Immature natural killer cell (primary cell): ENCODE results near the gene GPR55. TPM values are rescaled to one million over a fixed set of nuclear protein-coding genes. Genes with fewer than 3 reads are reported as not detected.

Experiments
- DNase-seq, 3 donors: peaks; one replicate each; pipeline ENCODE4 v3.0.0; 2022; ENCODE audit warnings: mixed read lengths in 1 of 3
- H3K27ac Mint-ChIP-seq, 6 donors: one replicate each; pipeline ENCODE4 v1.8.0; 2020; ENCODE audit warnings: mixed read lengths in 6 of 6, mild to moderate bottlenecking in 5 of 6, inconsistent platforms in 4 of 6, moderate library complexity in 3 of 6
- H3K27me3 Mint-ChIP-seq, 3 donors: one replicate each; pipeline ENCODE4 v1.8.0; 2020 to 2021; ENCODE audit warnings: low read depth in 3 of 3, mild to moderate bottlenecking in 3 of 3, mixed read lengths in 3 of 3, moderate library complexity in 3 of 3, inconsistent platforms in 1 of 3
- H3K36me3 Mint-ChIP-seq, 3 donors: one replicate each; pipeline ENCODE4 v1.8.0; 2020; ENCODE audit warnings: mixed read lengths in 3 of 3, inconsistent platforms in 2 of 3, mild to moderate bottlenecking in 2 of 3
- H3K4me1 Mint-ChIP-seq, 2 donors: one replicate each; pipeline ENCODE4 v1.8.0; 2020; ENCODE audit warnings: inconsistent platforms in 2 of 2, mild to moderate bottlenecking in 2 of 2, mixed read lengths in 2 of 2, moderate library complexity in 1 of 2
- H3K4me3 Mint-ChIP-seq, 5 donors: one replicate each; pipeline ENCODE4 v1.8.0; 2020; ENCODE audit warnings: mild to moderate bottlenecking in 5 of 5, mixed read lengths in 5 of 5, inconsistent platforms in 3 of 5, moderate library complexity in 3 of 5
- H3K9me3 Mint-ChIP-seq, 6 donors: one replicate each; pipeline ENCODE4 v1.8.0; 2020; ENCODE audit warnings: mild to moderate bottlenecking in 6 of 6, mixed read lengths in 6 of 6, inconsistent platforms in 4 of 6, moderate library complexity in 3 of 6
- polyA plus RNA-seq, 3 donors: library from polyadenylated mRNA; unstranded; fragments of 300-500 nt; fragmentation: Illumina TruSeq; gene quantifications; one replicate each; pipeline ENCODE4 v1.2.3, GENCODE V29; 2021

The GPR55 gene
- polyA plus RNA-seq, 3 donors from 2014 or later, result not detected

GRCh38 chr2:230957756-230958391 lies 32.8 kb upstream of the GPR55 start:
- H3K4me3 Mint-ChIP-seq, result peak overlapping the region; percentile 67 to 83 (median 74)
- peaks cover 11 to 16% of the 10 kb centered on the region in 2 donors for H3K4me1 Mint-ChIP-seq
- H3K27me3 Mint-ChIP-seq, result peaks cover 11 to 39% (median 27%) of the 10 kb centered on the region in 3 donors
- peak overlapping the region in 1 of 6 donors; percentile 72 for H3K27ac Mint-ChIP-seq
- H3K9me3 Mint-ChIP-seq, result peaks cover 0 to 4% (median 0%) of the 10 kb centered on the region in 6 donors
- no peak for DNase-seq
- peaks cover 0 to 4% (median 0%) of the 10 kb centered on the region in 3 donors for H3K36me3 Mint-ChIP-seq

- H3K27me3 Mint-ChIP-seq, result peaks cover 11 to 36% (median 28%) of the 10 kb centered on the region in 3 donors
- peak overlapping the region in 3 of 6 donors; percentile 38 to 72 (median 58) for H3K27ac Mint-ChIP-seq
- peaks cover 0 to 4% (median 0%) of the 10 kb centered on the region in 3 donors for H3K36me3 Mint-ChIP-seq
- peak overlapping the region; percentile 81 to 92 (median 83) for H3K4me3 Mint-ChIP-seq
- H3K4me1 Mint-ChIP-seq, result peaks cover 11 to 16% of the 10 kb centered on the region in 2 donors
- peaks cover 0 to 4% (median 0%) of the 10 kb centered on the region in 6 donors for H3K9me3 Mint-ChIP-seq
- peak; percentile 35 to 47 (median 42) for DNase-seq
Observed at GRCh38 chr2:230956827-230957755, 32.0 kb upstream of the GPR55 start.

GRCh38 chr2:230955163-230955737 lies 30.2 kb upstream of the GPR55 start:
- Mint-ChIP-seq H3K4me1 (peaks cover 12 to 16% of the 10 kb centered on the region in 2 donors), H3K36me3 (peaks cover 0 to 4% (median 0%) of the 10 kb centered on the region in 3 donors)

GRCh38 chr2:230954746-230955145 lies 29.7 kb upstream of the GPR55 start:
- peaks cover 0 to 4% (median 0%) of the 10 kb centered on the region in 3 donors for H3K36me3 Mint-ChIP-seq
- no peak for DNase-seq
- no peak overlapping the region for H3K27ac Mint-ChIP-seq
- no peak overlapping the region for H3K4me3 Mint-ChIP-seq
- H3K9me3 Mint-ChIP-seq, result peaks cover 0 to 4% (median 0%) of the 10 kb centered on the region in 6 donors
- H3K27me3 Mint-ChIP-seq, result peaks cover 17 to 31% (median 22%) of the 10 kb centered on the region in 3 donors
- H3K4me1 Mint-ChIP-seq, result peaks cover 12 to 16% of the 10 kb centered on the region in 2 donors

More at GRCh38 chr2:230955163-230955737, 30.2 kb upstream of the GPR55 start:
- no peak overlapping the region for H3K27ac Mint-ChIP-seq
- peaks cover 17 to 31% (median 24%) of the 10 kb centered on the region in 3 donors for H3K27me3 Mint-ChIP-seq
- H3K4me3 Mint-ChIP-seq, result no peak overlapping the region
- H3K9me3 Mint-ChIP-seq, result peaks cover 0 to 4% (median 0%) of the 10 kb centered on the region in 6 donors
- no peak for DNase-seq

- Mint-ChIP-seq H3K36me3 (peaks cover 0 to 4% (median 0%) of the 10 kb centered on the region in 3 donors), H3K27me3 (peaks cover 19 to 34% (median 20%) of the 10 kb centered on the region in 3 donors), H3K4me1 (peaks cover 12 to 16% of the 10 kb centered on the region in 2 donors), H3K27ac (no peak overlapping the region), H3K9me3 (peaks cover 0 to 4% (median 0%) of the 10 kb centered on the region in 6 donors), H3K4me3 (no peak overlapping the region)
- no peak for DNase-seq
Observed at GRCh38 chr2:230953845-230954244, 28.8 kb upstream of the GPR55 start.

GRCh38 chr2:230952226-230952956 lies 27.3 kb upstream of the GPR55 start:
- H3K27me3 Mint-ChIP-seq, result peaks cover 14 to 26% (median 17%) of the 10 kb centered on the region in 3 donors
- no peak overlapping the region for H3K27ac Mint-ChIP-seq
- H3K9me3 Mint-ChIP-seq, result peaks cover 0 to 4% (median 0%) of the 10 kb centered on the region in 6 donors
- peaks cover 9 to 10% of the 10 kb centered on the region in 2 donors for H3K4me1 Mint-ChIP-seq
- no peak for DNase-seq
- H3K4me3 Mint-ChIP-seq, result no peak overlapping the region
- H3K36me3 Mint-ChIP-seq, result peaks cover 0 to 4% (median 0%) of the 10 kb centered on the region in 3 donors

- Mint-ChIP-seq H3K27ac (no peak overlapping the region), H3K9me3 (peaks cover 0 to 2% (median 0%) of the 10 kb centered on the region in 6 donors), H3K27me3 (peaks cover 11 to 19% (median 13%) of the 10 kb centered on the region in 3 donors), H3K4me1 (peaks cover under 1 to 1% of the 10 kb centered on the region in 2 donors), H3K4me3 (no peak overlapping the region), H3K36me3 (peaks cover 0 to 4% (median 0%) of the 10 kb centered on the region in 3 donors)
- DNase-seq, result no peak
Observed at GRCh38 chr2:230951396-230951795, 26.4 kb upstream of the GPR55 start.

GRCh38 chr2:230950874-230951339 lies 25.9 kb upstream of the GPR55 start:
- no peak for DNase-seq
- H3K27ac Mint-ChIP-seq, result no peak overlapping the region
- peaks cover 11 to 19% (median 12%) of the 10 kb centered on the region in 3 donors for H3K27me3 Mint-ChIP-seq
- H3K9me3 Mint-ChIP-seq, result peaks cover 0 to 2% (median 0%) of the 10 kb centered on the region in 6 donors
- no peak overlapping the region for H3K4me3 Mint-ChIP-seq
- peaks cover 0 to 1% of the 10 kb centered on the region in 2 donors for H3K4me1 Mint-ChIP-seq
- peaks cover 0 to 4% (median 0%) of the 10 kb centered on the region in 3 donors for H3K36me3 Mint-ChIP-seq

- no peak for DNase-seq
- no peak overlapping the region for H3K4me3 Mint-ChIP-seq
- no peak overlapping the region for H3K27ac Mint-ChIP-seq
- peaks cover 0 to 2% (median 0%) of the 10 kb centered on the region in 6 donors for H3K9me3 Mint-ChIP-seq
- H3K27me3 Mint-ChIP-seq, result peaks cover 8 to 18% (median 11%) of the 10 kb centered on the region in 3 donors
- H3K4me1 Mint-ChIP-seq, result peaks cover 0 to 1% of the 10 kb centered on the region in 2 donors
- H3K36me3 Mint-ChIP-seq, result peaks cover 0 to 3% (median 0%) of the 10 kb centered on the region in 3 donors
Observed at GRCh38 chr2:230949966-230950873, 25.2 kb upstream of the GPR55 start.

GRCh38 chr2:230947908-230948365 lies 22.9 kb upstream of the GPR55 start:
- Mint-ChIP-seq H3K27ac (no peak overlapping the region), H3K27me3 (peaks cover 8 to 13% (median 12%) of the 10 kb centered on the region in 3 donors), H3K4me1 (peaks cover 7 to 11% of the 10 kb centered on the region in 2 donors), H3K9me3 (no peaks in the 10 kb centered on the region), H3K4me3 (no peak overlapping the region), H3K36me3 (no peaks in the 10 kb centered on the region)
- no peak for DNase-seq

GRCh38 chr2:230947235-230947576 lies 22.2 kb upstream of the GPR55 start:
- H3K9me3 Mint-ChIP-seq, result no peaks in the 10 kb centered on the region
- H3K4me1 Mint-ChIP-seq, result peaks cover 7 to 15% of the 10 kb centered on the region in 2 donors
- DNase-seq, result no peak
- H3K27me3 Mint-ChIP-seq, result peaks cover 8 to 16% (median 14%) of the 10 kb centered on the region in 3 donors
- H3K36me3 Mint-ChIP-seq, result no peaks in the 10 kb centered on the region
- no peak overlapping the region for H3K4me3 Mint-ChIP-seq
- H3K27ac Mint-ChIP-seq, result no peak overlapping the region
